Activated CD4-positive, alpha-beta T cell treated with anti-CD3 and anti-CD28 coated beads, Interleukin-2, amount 50 U/mL, for 24 hours (primary cell): Measurements from ENCODE around the gene OTOF.
A peak's percentile ranks its signal among the peaks of the same experiment; 100 is the strongest.
"Not testable (repeated sequence)": the region's sequence is repeated elsewhere in the genome, so short reads cannot be mapped to it uniquely, and the experiment has no call there.

Experiments used
- DNase-seq, 2 donors: peaks; one replicate each; pipeline ENCODE4 v3.0.0-alpha.2; 2020; ENCODE audit warnings: low read depth in 1 of 2, low spot score in 1 of 2

The OTOF gene

GRCh38 chr2:26481706-26482105 lies 3.8 kb upstream of the OTOF start:
- no peak for DNase-seq

- no peak for DNase-seq
Measured at GRCh38 chr2:26480566-26481423, 2.9 kb upstream of the OTOF start.

DNA sequence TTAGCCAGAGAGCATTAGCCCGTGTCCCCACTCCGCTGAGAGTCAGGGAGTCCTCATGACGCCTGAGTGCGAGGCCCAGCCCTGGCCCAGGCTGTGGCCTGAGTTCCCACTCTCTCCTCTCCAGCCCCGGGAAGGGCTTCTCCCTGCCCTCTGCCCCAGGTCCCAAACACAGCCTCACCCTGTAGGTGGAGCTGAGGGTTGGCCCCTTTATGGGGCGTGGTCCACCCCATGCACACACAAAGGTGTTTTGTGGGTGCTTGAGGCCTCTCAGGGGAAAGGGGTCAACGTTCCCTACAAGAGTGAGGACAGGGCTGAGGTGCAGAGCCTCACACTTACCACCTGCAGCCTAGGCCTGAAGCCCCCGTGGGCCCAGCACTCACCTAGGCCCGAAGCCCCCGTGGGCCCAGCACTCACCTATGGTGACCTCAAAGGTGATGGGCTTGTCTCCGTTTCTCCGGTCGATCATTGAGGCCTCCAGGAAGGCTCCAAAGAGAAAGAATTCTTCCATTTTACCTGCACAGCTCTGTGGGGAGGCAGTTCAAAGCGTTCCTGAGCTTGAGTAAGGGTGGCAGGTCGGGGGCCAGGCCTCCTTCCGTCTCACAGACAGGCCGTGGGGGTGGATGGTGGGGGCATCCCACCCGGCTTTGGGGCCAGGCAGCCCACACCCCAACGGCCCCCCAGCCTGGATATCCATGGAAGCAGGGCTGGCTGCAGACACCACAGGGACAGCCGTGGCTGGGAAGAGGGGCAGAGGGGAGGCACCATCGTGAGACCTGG lies 2.1 kb upstream of the OTOF start:
- no peak for DNase-seq

- DNase-seq, result no peak
Measured at GRCh38 chr2:26479131-26479788, 1.3 kb upstream of the OTOF start.

- DNase-seq, result no peak
Measured at GRCh38 chr2:26478366-26478765, 442 bp upstream of the OTOF start.

DNA sequence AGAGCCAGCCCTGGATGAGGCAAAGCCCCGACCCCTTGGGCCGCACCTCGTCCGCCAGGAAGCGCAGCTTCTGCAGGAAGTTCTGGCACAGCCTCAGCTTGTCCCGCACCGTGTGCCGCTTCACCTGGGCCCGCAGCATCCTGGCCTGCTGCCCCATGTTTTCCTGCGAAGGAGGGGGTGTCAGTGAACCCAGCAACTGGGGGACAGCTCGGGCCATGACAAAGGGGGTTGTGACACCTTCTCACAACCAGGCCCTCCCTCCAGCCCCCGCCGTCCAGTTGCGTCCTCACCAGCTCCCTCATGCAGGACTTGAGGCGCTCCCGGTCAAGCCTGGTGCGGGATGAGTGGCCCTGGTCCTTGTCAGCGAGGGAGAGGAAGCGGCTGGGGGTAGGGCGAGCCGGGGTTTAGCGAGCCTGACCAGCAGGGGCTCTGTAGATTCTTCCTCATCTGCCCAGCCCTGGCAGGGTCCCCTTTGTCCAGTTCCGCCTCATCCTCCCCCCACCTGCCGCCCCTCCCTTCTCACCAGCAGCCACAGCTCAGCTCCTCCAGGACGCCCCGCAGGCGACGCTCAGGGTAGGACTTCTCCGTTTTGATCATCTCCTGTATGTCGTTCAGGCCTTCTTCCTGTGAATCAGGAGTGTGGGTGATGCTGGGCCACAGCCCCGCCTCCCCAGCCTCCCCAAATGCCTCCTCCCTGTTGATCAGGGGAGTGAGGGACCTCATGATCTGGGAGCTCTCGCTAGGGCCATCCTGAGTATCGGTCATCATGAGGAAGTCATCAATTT lies 606 bp downstream of the OTOF start:
- DNase-seq, result no peak

- no peak for DNase-seq
Measured at GRCh38 chr2:26475832-26476501, 2.0 kb downstream of the OTOF start.

- DNase-seq, result no peak
Measured at GRCh38 chr2:26475037-26475436, 2.9 kb downstream of the OTOF start.

- DNase-seq, result no peak
Measured at GRCh38 chr2:26474261-26474785, 3.6 kb downstream of the OTOF start.

- DNase-seq, result no peak
Measured at GRCh38 chr2:26473796-26474195, 4.1 kb downstream of the OTOF start.

- no peak for DNase-seq
Measured at GRCh38 chr2:26472821-26473655, 4.9 kb downstream of the OTOF start.

DNA sequence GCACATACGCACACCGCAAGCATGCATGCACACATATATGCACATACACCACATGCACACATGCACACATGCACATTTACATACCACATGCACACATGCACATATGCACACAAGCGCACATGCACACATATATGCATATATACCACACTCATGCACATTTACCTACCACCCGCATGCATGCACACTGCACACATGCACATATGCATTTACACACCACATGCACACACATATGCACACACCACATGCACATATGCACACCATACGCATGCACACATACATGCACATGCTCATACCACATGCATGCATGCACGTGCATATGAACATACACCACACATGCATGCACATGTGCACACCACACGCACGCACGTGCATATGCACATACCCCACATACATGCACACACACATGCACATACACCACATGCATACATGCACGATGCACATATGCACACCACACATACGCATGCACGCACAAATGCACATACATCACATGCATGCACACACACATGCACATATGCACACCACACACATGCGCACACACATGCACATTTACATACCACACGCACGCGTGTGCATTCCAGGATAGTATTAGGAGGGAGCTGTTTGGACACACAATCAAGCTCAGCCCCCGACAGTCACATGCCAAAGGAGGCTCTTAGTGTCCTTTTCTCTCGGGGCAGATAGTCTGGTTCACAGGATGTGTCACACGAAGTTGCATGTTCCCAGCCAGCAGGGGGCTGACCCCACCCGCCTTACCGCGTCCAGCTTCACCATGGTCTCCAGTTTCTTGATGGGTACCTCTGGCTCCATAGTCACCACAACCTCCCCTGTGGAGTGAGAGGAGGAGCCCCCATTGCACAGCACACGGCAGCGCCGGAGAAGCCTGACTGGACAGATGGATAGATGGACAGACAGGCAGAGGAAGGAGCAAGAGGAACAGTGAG lies 5.9 kb downstream of the OTOF start:
- DNase-seq, result no peak

- DNase-seq, result no peak
Measured at GRCh38 chr2:26471289-26471688, 6.6 kb downstream of the OTOF start.

DNA sequence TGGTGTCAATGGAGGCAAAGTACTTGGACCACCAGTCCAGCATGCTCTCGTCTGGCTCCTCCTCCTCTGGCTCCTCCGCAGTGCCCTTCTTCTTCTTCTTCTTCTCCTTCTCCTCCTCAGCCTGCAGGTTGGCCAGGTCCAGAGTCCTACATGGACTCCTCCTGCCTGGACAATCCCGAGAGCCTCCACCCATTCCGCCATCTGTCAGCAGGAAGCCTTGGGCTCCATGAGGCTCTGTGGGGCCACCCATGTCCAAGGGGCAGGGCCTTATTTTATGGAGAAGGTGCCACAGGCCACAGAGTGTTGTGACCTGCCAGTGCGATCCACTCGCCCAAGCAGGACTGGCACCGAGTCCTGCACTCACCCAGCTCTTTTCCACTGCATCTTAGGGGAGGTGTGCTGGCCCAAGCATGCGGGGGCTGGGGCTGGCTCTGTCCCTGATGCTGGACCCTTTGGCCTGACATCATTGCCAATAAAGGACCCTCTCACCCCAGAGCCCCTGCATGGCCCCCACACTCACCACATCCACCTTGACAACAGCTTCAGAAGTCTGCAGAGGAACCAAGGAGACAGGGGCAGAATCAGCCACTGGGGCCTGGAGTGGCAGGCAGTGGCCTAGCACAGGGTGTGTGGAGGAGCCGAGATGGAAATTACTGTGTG lies 7.2 kb downstream of the OTOF start:
- no peak for DNase-seq

GRCh38 chr2:26469955-26470354 lies 8.0 kb downstream of the OTOF start:
- no peak for DNase-seq

GRCh38 chr2:26469092-26469710 lies 8.7 kb downstream of the OTOF start:
- peak; percentile 40 to 52 for DNase-seq

GRCh38 chr2:26468544-26468943 lies 9.4 kb downstream of the OTOF start:
- DNase-seq, result not testable (repeated sequence)
